HG03025 (cell line): ENCODE data around the gene C1QC.
"Not testable (repeated sequence)": the region's sequence is repeated elsewhere in the genome, so short reads cannot be mapped to it uniquely, and the experiment has no call there.

Source experiments
- ATAC-seq: cut with Tn5 transposase; IDR thresholded peaks from one replicate; pipeline ENCODE4 v1.9.1; 2021; ENCODE audit warnings: mild to moderate bottlenecking, moderate library complexity; ENCODE audit not compliant: unreplicated experiment, low FRiP score

The C1QC gene

GRCh38 chr1:22645931-22646330 is 2.5 kb downstream of the C1QC start:
- no peak for ATAC-seq

- ATAC-seq, result no peak
Observed at GRCh38 chr1:22646384-22646783, 3.0 kb downstream of the C1QC start.

- ATAC-seq, result no peak
Observed at GRCh38 chr1:22650089-22650693, 6.8 kb downstream of the C1QC start.

- ATAC-seq, result no peak
Observed at GRCh38 chr1:22651941-22652856, 8.8 kb downstream of the C1QC start.

GRCh38 chr1:22652881-22653316 is 9.5 kb downstream of the C1QC start, which contains the start of gene C1QB:
Gene C1QB, plus strand, starts transcription at chr1:22653236. Its CDS starts 6,227 bp downstream, at chr1:22659463.
- ATAC-seq, result no peak

- ATAC-seq, result no peak
Observed at GRCh38 chr1:22654692-22655091, 11.3 kb downstream of the C1QC start.

GRCh38 chr1:22658385-22659163 is 15.1 kb downstream of the C1QC start:
- no peak for ATAC-seq

GRCh38 chr1:22660716-22661241 is 17.3 kb downstream of the C1QC start:
- ATAC-seq, result no peak

GRCh38 chr1:22661880-22662279 is 18.4 kb downstream of the C1QC start:
- ATAC-seq, result no peak

GRCh38 chr1:22662318-22662717 is 18.9 kb downstream of the C1QC start:
- ATAC-seq, result no peak

- no peak for ATAC-seq
Observed at GRCh38 chr1:22662986-22663408, 19.6 kb downstream of the C1QC start.

- no peak for ATAC-seq
Observed at GRCh38 chr1:22665752-22666151, 22.3 kb downstream of the C1QC start.

- no peak for ATAC-seq
Observed at GRCh38 chr1:22666412-22666811, 23.0 kb downstream of the C1QC start.

- ATAC-seq, result not testable (repeated sequence)
Observed at GRCh38 chr1:22668840-22669239, 25.4 kb downstream of the C1QC start.

GRCh38 chr1:22670352-22670975 is 27.0 kb downstream of the C1QC start:
- no peak for ATAC-seq

- no peak for ATAC-seq
Observed at GRCh38 chr1:22671999-22672398, 28.6 kb downstream of the C1QC start.

- no peak for ATAC-seq
Observed at GRCh38 chr1:22673486-22674409, 30.3 kb downstream of the C1QC start.

- no peak for ATAC-seq
Observed at GRCh38 chr1:22674410-22674749, 30.9 kb downstream of the C1QC start.

GRCh38 chr1:22676151-22676550 is 32.7 kb downstream of the C1QC start:
- not testable (repeated sequence) for ATAC-seq
